Brain microvascular endothelial cell (primary cell): Measurements from ENCODE around the gene RPL7L1.

ENCODE experiments used
- DNase-seq: peaks from one replicate; pipeline ENCODE4 v3.0.0-alpha.2; 2020
- H3K27ac ChIP-seq: fragments of 250-450 bp; sonication (Bioruptor Pico); 2 replicates; pipeline ENCODE4 v1.5.1; 2020; ENCODE audit warnings: mild to moderate bottlenecking, moderate library complexity
- H3K27me3 ChIP-seq: fragments of 250-450 bp; sonication (Bioruptor Pico); replicated peaks from 2 replicates; pipeline ENCODE4 v1.5.1; 2020; ENCODE audit warnings: mild to moderate bottlenecking
- H3K36me3 ChIP-seq: fragments of 250-450 bp; sonication (Bioruptor Pico); replicated peaks from 2 replicates; pipeline ENCODE4 v1.5.1; 2020; ENCODE audit warnings: mild to moderate bottlenecking
- H3K4me3 ChIP-seq: 2 replicates; pipeline ENCODE4 v1.5.1; 2011; ENCODE audit warnings: low read depth, mild to moderate bottlenecking, control low read depth, low read length, moderate library complexity
- CTCF ChIP-seq: IDR thresholded peaks from 2 replicates; pipeline ENCODE4 v1.5.1; 2011; ENCODE audit warnings: low read depth, mild to moderate bottlenecking, moderate library complexity, low read length, control low read depth, inconsistent platforms; ENCODE audit errors: missing control alignments
- in situ Hi-C: cut with HindIII; loops from 2 replicates; pipeline ENCODE4 v1.10.0; 2017; ENCODE audit warnings: low sequenced_read_pairs, low pct_ligation_motif_present

RPL7L1 gene

DNA sequence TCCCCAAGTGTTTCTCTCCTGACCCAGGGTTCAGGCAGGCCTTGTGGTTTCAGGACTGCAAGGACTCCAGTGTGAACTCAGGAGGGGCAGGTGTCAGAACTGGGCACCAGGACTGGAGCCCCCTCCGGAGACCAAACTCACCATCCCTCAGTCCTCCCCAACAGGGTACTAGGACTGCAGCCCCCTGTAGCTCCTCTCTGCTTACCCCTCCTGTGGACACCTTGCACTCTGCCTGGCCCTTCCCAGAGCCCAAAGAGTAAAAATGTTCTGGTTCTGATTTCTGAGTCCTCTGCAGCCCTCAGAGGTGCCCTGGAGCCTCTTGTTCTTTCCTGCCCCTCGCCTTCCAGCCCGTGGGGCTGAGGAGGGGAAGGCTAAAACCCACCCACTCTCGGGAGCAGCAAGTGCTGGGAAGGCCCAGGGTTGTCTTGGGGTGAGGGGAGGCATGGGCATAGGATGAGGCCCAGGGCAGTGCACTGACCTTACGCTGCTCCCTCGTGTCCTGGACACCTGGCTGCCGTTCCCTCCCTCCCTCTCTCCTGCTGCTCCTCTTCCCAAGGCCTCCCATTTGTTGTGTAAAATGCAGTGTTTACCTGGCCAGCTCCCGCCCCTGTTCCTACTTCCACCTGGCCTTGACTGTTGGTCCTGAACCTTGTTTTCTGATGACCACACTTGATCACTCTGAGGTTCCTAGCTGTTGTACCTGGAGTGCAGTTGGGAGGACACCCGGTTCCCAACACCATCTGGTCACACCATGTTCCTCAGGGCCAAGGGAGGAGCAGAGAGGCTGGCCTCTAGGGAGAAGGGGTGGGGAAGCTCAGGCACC is 59.8 kb downstream of the RPL7L1 start:
- Histone ChIP-seq H3K4me3 (no peak overlapping the region), H3K36me3 (peaks cover 45% of the 10 kb centered on the region), H3K27me3 (no peaks in the 10 kb centered on the region), H3K27ac (no peak overlapping the region)
- no peak for DNase-seq
- no peak for TF ChIP-seq CTCF
- in situ Hi-C loops = no loop called here
